Breast epithelium (tissue), 3 donors: ENCODE data around the gene FCHSD2.

ENCODE experiments used
- CTCF ChIP-seq, 3 donors: fragments of 450-650 bp; IDR thresholded peaks; one replicate each; pipeline ENCODE4 v1.5.1; 2016 to 2017; ENCODE audit warnings: antibody characterized with exemption in 3 of 3, mild to moderate bottlenecking in 3 of 3, moderate library complexity in 3 of 3
- POLR2A ChIP-seq: fragments of 450-650 bp; IDR thresholded peaks from one replicate; pipeline ENCODE4 v1.6.1; 2016; ENCODE audit warnings: antibody characterized with exemption, mild to moderate bottlenecking, moderate library complexity
- POLR2AphosphoS5 ChIP-seq, 3 donors: sonication (generic); formaldehyde crosslinking; IDR thresholded peaks; one replicate each; pipeline ENCODE4 v1.6.1; 2017; ENCODE audit warnings: antibody characterized with exemption in 3 of 3

DNA sequence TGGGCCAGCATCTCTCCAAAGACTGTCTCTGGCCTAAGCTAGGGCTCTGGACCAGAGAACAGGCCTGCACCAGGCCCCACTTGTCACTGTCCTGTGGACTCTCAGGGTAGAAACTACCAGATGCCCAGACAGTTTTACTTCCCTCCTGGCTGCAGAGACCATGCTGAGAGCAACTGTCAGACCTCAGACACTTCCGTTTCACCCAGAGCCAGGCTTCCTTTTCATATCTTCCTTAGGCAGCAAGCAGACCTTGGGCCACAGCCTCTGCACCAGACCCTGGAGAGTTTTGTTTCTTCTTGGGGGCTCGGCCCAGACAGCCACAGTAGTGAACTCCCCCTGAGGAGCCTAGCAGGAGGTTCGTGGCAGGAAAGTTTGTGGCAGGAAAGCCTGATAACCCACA is 12.1 kb upstream of the FCHSD2 start:
- no peak for TF ChIP-seq CTCF (IDR thresholded peaks at IDR 0.05)
- no peak for TF ChIP-seq POLR2AphosphoS5 (IDR thresholded peaks at IDR 0.05)
- no peak for TF ChIP-seq POLR2A
